ENCODE results near the gene PRDM16.

PRDM16 gene

GRCh38 chr1:3128431-3129132 lies 59.6 kb downstream of the PRDM16 start:
- no peak for DNase-seq

GRCh38 chr1:3129133-3129490 lies 60.1 kb downstream of the PRDM16 start:
- DNase-seq: no peak

- no peak for DNase-seq
These were observed 61.3 kb downstream of the PRDM16 start for GRCh38 chr1:3130268-3130667.

GRCh38 chr1:3132660-3133059 lies 63.7 kb downstream of the PRDM16 start:
- no peak for DNase-seq

GRCh38 chr1:3133686-3134085 lies 64.7 kb downstream of the PRDM16 start:
- no peak for DNase-seq

GRCh38 chr1:3134381-3135072 lies 65.5 kb downstream of the PRDM16 start:
- no peak for DNase-seq

GRCh38 chr1:3135073-3135702 lies 66.2 kb downstream of the PRDM16 start:
- no peak for DNase-seq

- no peak for DNase-seq
These were observed 66.9 kb downstream of the PRDM16 start for GRCh38 chr1:3135744-3136455.

- DNase-seq: no peak
These were observed 67.5 kb downstream of the PRDM16 start for GRCh38 chr1:3136532-3136931.

- no peak for DNase-seq
These were observed 68.4 kb downstream of the PRDM16 start for GRCh38 chr1:3137111-3138100.

GRCh38 chr1:3138623-3139151 lies 69.7 kb downstream of the PRDM16 start:
- no peak for DNase-seq

- DNase-seq: no peak
These were observed 70.4 kb downstream of the PRDM16 start for GRCh38 chr1:3139451-3139852.

- no peak for DNase-seq
These were observed 70.9 kb downstream of the PRDM16 start for GRCh38 chr1:3139871-3140361.

GRCh38 chr1:3140437-3140836 lies 71.4 kb downstream of the PRDM16 start:
- no peak for DNase-seq

- DNase-seq: no peak
These were observed 72.1 kb downstream of the PRDM16 start for GRCh38 chr1:3141129-3141528.

GRCh38 chr1:3141836-3142235 lies 72.8 kb downstream of the PRDM16 start:
- no peak for DNase-seq

- no peak for DNase-seq
These were observed 73.2 kb downstream of the PRDM16 start for GRCh38 chr1:3142236-3142635.

- DNase-seq: no peak
These were observed 73.7 kb downstream of the PRDM16 start for GRCh38 chr1:3142751-3143150.

- DNase-seq: no peak
These were observed 76.7 kb downstream of the PRDM16 start for GRCh38 chr1:3145532-3146325.

GRCh38 chr1:3146458-3146857 lies 77.5 kb downstream of the PRDM16 start:
- no peak for DNase-seq

- DNase-seq: no peak
These were observed 77.9 kb downstream of the PRDM16 start for GRCh38 chr1:3146907-3147306.

Data from CD4-positive, alpha-beta T cell treated with Interleukin-12 subunit alpha and Interleukin-12 subunit beta, for 1 hour (primary cell).